ENCODE data around the gene KERA.

KERA gene

GRCh38 chr12:91057368-91058165 is at the start of gene KERA:
TSS of gene KERA (minus strand) at chr12:91058024. CDS start at chr12:91056281, 1,743 bp downstream.
- TF ChIP-seq CTCF (IDR thresholded peaks at IDR 0.05; ENCODE audit: low read depth, low read length) = no peak

GRCh38 chr12:91106283-91106682 is 48.5 kb upstream of the KERA start:
- DNase-seq (ENCODE audit: extremely low read depth, low read depth) = no peak
- TF ChIP-seq CTCF (IDR thresholded peaks at IDR 0.05; ENCODE audit: low read depth, low read length) = no peak

More at GRCh38 chr12:91057368-91058165, at the start of gene KERA:
- DNase-seq (ENCODE audit: extremely low read depth, low read depth) = no peak

- no peak for TF ChIP-seq CTCF (IDR thresholded peaks at IDR 0.05; ENCODE audit: low read depth, low read length)
- DNase-seq (ENCODE audit: extremely low read depth, low read depth) = no peak
These were observed 48.0 kb upstream of the KERA start for GRCh38 chr12:91105807-91106206.

- TF ChIP-seq CTCF (IDR thresholded peaks at IDR 0.05; ENCODE audit: low read depth, low read length) = no peak
- no peak for DNase-seq (ENCODE audit: extremely low read depth, low read depth)
These were observed 47.1 kb upstream of the KERA start for GRCh38 chr12:91104812-91105466.

GRCh38 chr12:91103624-91104023 is 45.8 kb upstream of the KERA start:
- no peak for DNase-seq (ENCODE audit: extremely low read depth, low read depth)
- TF ChIP-seq CTCF (IDR thresholded peaks at IDR 0.05; ENCODE audit: low read depth, low read length) = no peak

GRCh38 chr12:91103101-91103500 is 45.3 kb upstream of the KERA start:
- TF ChIP-seq CTCF (IDR thresholded peaks at IDR 0.05; ENCODE audit: low read depth, low read length) = no peak
- no peak for DNase-seq (ENCODE audit: extremely low read depth, low read depth)

- DNase-seq (ENCODE audit: extremely low read depth, low read depth) = no peak
These were observed 43.1 kb upstream of the KERA start for GRCh38 chr12:91100906-91101305.

More at GRCh38 chr12:91100906-91101305, 43.1 kb upstream of the KERA start:
- no peak for TF ChIP-seq CTCF (IDR thresholded peaks at IDR 0.05; ENCODE audit: low read depth, low read length)

All from AG09319 (cell line).